ENCODE results near the gene OCA2. TPM values are rescaled to one million over a fixed set of nuclear protein-coding genes. Genes with fewer than 3 reads are reported as not detected.

The OCA2 gene
- total and polyA plus RNA-seq, 2 of the 13 experiments (the other 11 are each of a cell fraction or from before 2014, with no cell fraction given), result 0.02 to 0.05 TPM

GRCh38 chr15:27747997-27748396, 351.1 kb downstream of the OCA2 start:
- Histone ChIP-seq H3K27ac (ENCODE audit: extremely low read length, insufficient read depth, low read length) (no peak overlapping the region), H3K4me3 (replicated peaks in 1 of 3; ENCODE audit: insufficient read depth in 1 of 3, low read depth in 2 of 3, low read length in 3 of 3) (no peak overlapping the region), H3K9ac (ENCODE audit: insufficient read depth, low read depth, low read length) (no peak overlapping the region), H4K20me1 (ENCODE audit: insufficient read depth, low read length) (no peaks in the 10 kb centered on the region), H3K79me2 (ENCODE audit: insufficient read depth, low read length) (no peaks in the 10 kb centered on the region), H3K4me2 (ENCODE audit: low read depth, low read length) (no peak overlapping the region), H3K4me1 (ENCODE audit: insufficient read depth, low read length) (no peaks in the 10 kb centered on the region), H3K27me3 (ENCODE audit: control insufficient read depth in 1 of 2, insufficient read depth in 2 of 2, low read length in 2 of 2) (peaks cover 1 to 8% of the 10 kb centered on the region in 2 experiments; a peak in 3 of 5 replicates), H3K9me3 (ENCODE audit: low read length) (no peaks in the 10 kb centered on the region), H2AFZ (ENCODE audit: low read length) (no peak overlapping the region), H3K36me3 (replicated peaks in 1 of 2; ENCODE audit: control insufficient read depth in 1 of 2, insufficient read depth in 2 of 2, low read length in 2 of 2) (no peaks in the 10 kb centered on the region)
- ATAC-seq (no peak), DNase-seq (ENCODE audit: low spot score) (no peak), FAIRE-seq (no peak)
- 0% methylated on average over 2 of the region's 2 CpGs for WGBS (ENCODE audit: low lambda C conversion rate)
- ChIA-PET CTCF (ENCODE audit: low intra/inter-chr PET ratio, low total read pairs) (no interaction called here), POLR2A (no interaction called here)
- TF ChIP-seq ZNF574 (CRISPR knock-in tag; IDR thresholded peaks at IDR 0.05), result no peak
- TF ChIP-seq ZNF564 (CRISPR knock-in tag; IDR thresholded peaks at IDR 0.05), result no peak
- TF ChIP-seq ZSCAN29 (CRISPR knock-in tag; conservative IDR thresholded peaks at IDR 0.05), result no peak
- no peak for TF ChIP-seq MIER3 (CRISPR knock-in tag; IDR thresholded peaks at IDR 0.05; ENCODE audit: borderline replicate concordance)
- no peak for TF ChIP-seq MNT (IDR thresholded peaks at IDR 0.05)
- TF ChIP-seq BORCS8-MEF2B (CRISPR knock-in tag; IDR thresholded peaks at IDR 0.05), result no peak
- TF ChIP-seq POLR2AphosphoS5 (IDR thresholded peaks at IDR 0.05; ENCODE audit: low read depth, low read length), result no peak
- TF ChIP-seq ZNF276 (CRISPR knock-in tag; IDR thresholded peaks at IDR 0.05; ENCODE audit: low read depth), result no peak
- TF ChIP-seq ZBTB25 (CRISPR knock-in tag; IDR thresholded peaks at IDR 0.05), result no peak
- TF ChIP-seq LRRFIP1 (CRISPR knock-in tag; conservative IDR thresholded peaks at IDR 0.05), result no peak
- no peak for TF ChIP-seq ZNF383 (CRISPR knock-in tag; IDR thresholded peaks at IDR 0.05; ENCODE audit: borderline replicate concordance)
- in situ Hi-C loops (cut with HindIII; ENCODE audit: extremely low pct_ligation_motif_present, low pct_unique_long_range_greater_than_20kb), result no loop called here
- no TSS peak for BruUV-seq (replicated peaks)
- intact Hi-C loops (cut with micrococcal nuclease; ENCODE audit: unreplicated experiment), result no loop called here

Measured in HepG2 (cell line).